PC-3 (cell line): ENCODE data around the gene KCNT2. TPM values are rescaled to one million over a fixed set of nuclear protein-coding genes. Genes with fewer than 3 reads are reported as not detected.

Experiments used
- ATAC-seq: fragments of 200-7000 bp; cut with Tn5 transposase; 2 replicates; pipeline ENCODE4 v1.9.1; 2020; ENCODE audit warnings: mild to moderate bottlenecking, moderate library complexity
- BruUV-seq: library from RNA; stranded (reverse); fragments of 400-500 nt; replicated peaks from 2 replicates; lab custom pipeline; 2021; lab: Mats Ljungman, UMichigan
- CTCF ChIA-PET: fragments of 300-600 bp; sonication (Branson Sonifier 250); formaldehyde crosslinking; loops from one replicate; lab custom pipeline; 2022; ENCODE audit warnings: antibody characterized with exemption; lab: Charles Lee
- POLR2A ChIA-PET: fragments of 300-600 bp; sonication (Branson Sonifier 250); formaldehyde crosslinking; loops from one replicate; lab custom pipeline; 2022; ENCODE audit warnings: antibody characterized with exemption; ENCODE audit not compliant: unreplicated experiment; lab: Charles Lee
- DNase-seq: peaks from one replicate; pipeline ENCODE4 v3.0.0-alpha.2; 2015
- H2AFZ ChIP-seq: fragments of 300-600 bp; sonication (generic); 2 replicates; pipeline ENCODE4 v1.6.0; 2016; ENCODE audit warnings: antibody characterized with exemption, low read length
- H3F3A ChIP-seq: fragments of 300-600 bp; sonication (generic); one replicate; pipeline ENCODE4 v1.6.0; 2017; ENCODE audit warnings: antibody characterized with exemption, low read length, control low read depth, mild to moderate bottlenecking; ENCODE audit not compliant: unreplicated experiment
- H3K27ac ChIP-seq: fragments of 300-600 bp; sonication (generic); 2 replicates; pipeline ENCODE4 v1.5.1; 2016; ENCODE audit warnings: mild to moderate bottlenecking, low read length
- H3K27me3 ChIP-seq: fragments of 300-600 bp; sonication (generic); 2 replicates; pipeline ENCODE4 v1.6.1; 2016; ENCODE audit warnings: low read length, mixed read lengths
- H3K36me3 ChIP-seq: fragments of 300-600 bp; sonication (generic); 2 replicates; pipeline ENCODE4 v1.6.1; 2016; ENCODE audit warnings: low read depth, mixed run types, low read length, mixed read lengths
- H3K4me1 ChIP-seq: fragments of 300-600 bp; sonication (generic); 2 replicates; pipeline ENCODE4 v1.5.1; 2016; ENCODE audit warnings: low read length; ENCODE audit not compliant: insufficient read depth
- H3K4me2 ChIP-seq: fragments of 300-600 bp; sonication (generic); 2 replicates; pipeline ENCODE4 v1.6.0; 2016; ENCODE audit warnings: low read length
- H3K4me3 ChIP-seq: fragments of 300-600 bp; sonication (generic); 2 replicates; pipeline ENCODE4 v1.5.1; 2016; ENCODE audit warnings: mild to moderate bottlenecking, low read length, mixed read lengths
- H3K79me2 ChIP-seq: fragments of 300-600 bp; sonication (generic); 2 replicates; pipeline ENCODE4 v1.6.1; 2017; ENCODE audit warnings: low read length, mixed read lengths
- H3K9ac ChIP-seq: fragments of 300-600 bp; sonication (generic); 2 replicates; pipeline ENCODE4 v1.6.0; 2016; ENCODE audit warnings: mild to moderate bottlenecking, low read length
- H3K9me2 ChIP-seq: fragments of 300-600 bp; sonication (generic); replicated peaks from 2 replicates; pipeline ENCODE4 v1.6.1; 2016; ENCODE audit warnings: mixed run types, low read length, mixed read lengths
- H3K9me3 ChIP-seq: fragments of 300-600 bp; sonication (generic); 2 replicates; pipeline ENCODE4 v1.6.1; 2016; ENCODE audit warnings: low read length, mixed read lengths
- H4K20me1 ChIP-seq: fragments of 300-600 bp; sonication (generic); 2 replicates; pipeline ENCODE4 v1.6.1; 2016; ENCODE audit warnings: low read length, mixed read lengths
- EZH2 ChIP-seq: fragments of 300-600 bp; sonication (generic); IDR thresholded peaks from one replicate; pipeline ENCODE4 v1.6.1; 2017; ENCODE audit warnings: antibody characterized with exemption, mild to moderate bottlenecking, low read length; ENCODE audit not compliant: unreplicated experiment
- EZH2phosphoT487 ChIP-seq: fragments of 300-600 bp; sonication (generic); IDR thresholded peaks from 2 replicates; pipeline ENCODE4 v1.6.1; 2018; ENCODE audit warnings: mild to moderate bottlenecking, antibody characterized with exemption, low read length, borderline replicate concordance
- intact Hi-C: fragments of 100-400 bp; cut with micrococcal nuclease; formaldehyde crosslinking; loops from 2 replicates; pipeline ENCODE4 v1.9.0; 2023
- total RNA-seq: library from RNA; depleted of rRNA; stranded (reverse); fragments of >200 nt; gene quantifications from 2 replicates; pipeline ENCODE4 v1.2.3, GENCODE V29; 2014
- TF ChIP-seq, protein P1 (sequence below): fragments of 300-600 bp; sonication (generic); conservative IDR thresholded peaks from 2 replicates; pipeline ENCODE4 v1.5.1; 2017; ENCODE audit warnings: antibody characterized with exemption, low read depth, mild to moderate bottlenecking, low read length

The KCNT2 gene
- total RNA-seq, 1 experiment from 2014 or later, result 0.26 TPM

DNA sequence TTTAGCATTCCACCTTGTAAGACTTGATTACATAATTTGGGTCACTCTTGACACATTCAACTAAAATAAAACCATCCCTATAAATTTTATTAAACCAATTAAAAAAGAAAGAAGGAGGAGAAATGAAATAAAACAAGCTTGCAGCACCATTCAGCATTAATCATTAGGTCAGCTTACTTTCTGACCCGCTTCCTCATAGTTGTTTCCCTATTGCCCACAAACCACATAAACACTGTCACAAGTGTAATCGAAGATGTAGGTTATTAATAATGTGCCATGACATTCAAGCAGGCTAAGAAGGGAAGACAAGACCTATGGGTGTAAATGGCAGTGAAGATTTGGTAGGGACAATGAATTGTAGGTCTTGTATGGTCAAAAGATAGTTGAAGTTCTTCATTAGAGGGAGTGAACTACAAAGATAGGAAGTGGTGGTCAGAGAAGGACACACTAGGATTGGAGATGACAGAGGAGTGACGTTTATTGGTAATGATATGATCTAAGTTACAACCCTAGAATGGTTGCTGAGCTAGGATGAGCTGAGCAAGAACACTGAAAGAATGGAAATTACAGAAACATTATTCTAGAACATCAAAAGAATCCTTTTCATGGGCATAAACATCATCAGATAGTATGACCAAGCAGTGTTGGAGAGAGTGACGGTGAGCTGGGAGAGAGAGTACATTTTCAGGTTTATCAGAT lies 231.5 kb downstream of the KCNT2 start:
- intact Hi-C loops, result no loop called here
- Histone ChIP-seq H3K27ac (no peak overlapping the region), H3K79me2 (no peaks in the 10 kb centered on the region), H3K9ac (no peak overlapping the region), H3K27me3 (no peaks in the 10 kb centered on the region), H2AFZ (no peak overlapping the region), H3K36me3 (no peaks in the 10 kb centered on the region), H4K20me1 (no peaks in the 10 kb centered on the region), H3K4me2 (no peak overlapping the region), H3K4me1 (peaks cover 7% of the 10 kb centered on the region; the same call in 1 of the 2 replicates), H3K4me3 (no peak overlapping the region), H3K9me2 (no peaks in the 10 kb centered on the region), H3K9me3 (no peaks in the 10 kb centered on the region), H3F3A (no peaks in the 10 kb centered on the region)
- no peak for DNase-seq
- no peak for TF ChIP-seq EZH2phosphoT487
- no peak for TF ChIP-seq EZH2
- TF ChIP-seq, protein P1, sequence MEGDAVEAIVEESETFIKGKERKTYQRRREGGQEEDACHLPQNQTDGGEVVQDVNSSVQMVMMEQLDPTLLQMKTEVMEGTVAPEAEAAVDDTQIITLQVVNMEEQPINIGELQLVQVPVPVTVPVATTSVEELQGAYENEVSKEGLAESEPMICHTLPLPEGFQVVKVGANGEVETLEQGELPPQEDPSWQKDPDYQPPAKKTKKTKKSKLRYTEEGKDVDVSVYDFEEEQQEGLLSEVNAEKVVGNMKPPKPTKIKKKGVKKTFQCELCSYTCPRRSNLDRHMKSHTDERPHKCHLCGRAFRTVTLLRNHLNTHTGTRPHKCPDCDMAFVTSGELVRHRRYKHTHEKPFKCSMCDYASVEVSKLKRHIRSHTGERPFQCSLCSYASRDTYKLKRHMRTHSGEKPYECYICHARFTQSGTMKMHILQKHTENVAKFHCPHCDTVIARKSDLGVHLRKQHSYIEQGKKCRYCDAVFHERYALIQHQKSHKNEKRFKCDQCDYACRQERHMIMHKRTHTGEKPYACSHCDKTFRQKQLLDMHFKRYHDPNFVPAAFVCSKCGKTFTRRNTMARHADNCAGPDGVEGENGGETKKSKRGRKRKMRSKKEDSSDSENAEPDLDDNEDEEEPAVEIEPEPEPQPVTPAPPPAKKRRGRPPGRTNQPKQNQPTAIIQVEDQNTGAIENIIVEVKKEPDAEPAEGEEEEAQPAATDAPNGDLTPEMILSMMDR, result no peak
- ChIA-PET CTCF (no interaction called here), POLR2A (no interaction called here)
- no peak for ATAC-seq
- no TSS peak for BruUV-seq

DNA sequence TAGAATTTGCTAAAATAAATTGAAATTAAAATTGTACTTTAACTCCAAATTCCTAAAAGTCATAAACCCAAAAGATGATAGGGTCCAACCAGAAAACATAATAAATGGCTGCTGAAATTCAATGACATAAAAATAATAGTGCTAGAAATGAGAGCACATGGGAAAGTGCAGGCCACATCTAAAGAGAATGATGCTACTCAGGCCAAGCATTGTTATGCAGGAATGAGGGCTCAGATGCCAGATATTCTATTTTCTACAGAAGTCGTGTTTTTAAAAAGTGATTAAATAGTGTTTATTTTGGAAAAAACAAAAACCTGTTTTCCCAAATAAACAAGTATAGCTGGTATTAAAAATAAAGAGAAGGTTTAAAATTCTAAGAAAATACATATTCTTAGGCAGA lies 234.4 kb downstream of the KCNT2 start:
- intact Hi-C loops, result no loop called here
- Histone ChIP-seq H3K27ac (no peak overlapping the region), H3K4me1 (peaks cover 7% of the 10 kb centered on the region; the same call in 1 of the 2 replicates), H3K27me3 (no peaks in the 10 kb centered on the region), H3K4me3 (no peak overlapping the region), H3K4me2 (no peak overlapping the region), H3K36me3 (no peaks in the 10 kb centered on the region), H3K9me2 (no peaks in the 10 kb centered on the region), H3K9me3 (no peaks in the 10 kb centered on the region), H3K79me2 (no peaks in the 10 kb centered on the region), H4K20me1 (no peaks in the 10 kb centered on the region), H3K9ac (no peak overlapping the region), H2AFZ (no peak overlapping the region), H3F3A (no peaks in the 10 kb centered on the region)
- no peak for DNase-seq
- ATAC-seq, result no peak
- ChIA-PET CTCF (no interaction called here), POLR2A (no interaction called here)
- TF ChIP-seq, protein P1, result no peak
- TF ChIP-seq EZH2, result no peak
- TF ChIP-seq EZH2phosphoT487, result no peak
- BruUV-seq, result no TSS peak

DNA sequence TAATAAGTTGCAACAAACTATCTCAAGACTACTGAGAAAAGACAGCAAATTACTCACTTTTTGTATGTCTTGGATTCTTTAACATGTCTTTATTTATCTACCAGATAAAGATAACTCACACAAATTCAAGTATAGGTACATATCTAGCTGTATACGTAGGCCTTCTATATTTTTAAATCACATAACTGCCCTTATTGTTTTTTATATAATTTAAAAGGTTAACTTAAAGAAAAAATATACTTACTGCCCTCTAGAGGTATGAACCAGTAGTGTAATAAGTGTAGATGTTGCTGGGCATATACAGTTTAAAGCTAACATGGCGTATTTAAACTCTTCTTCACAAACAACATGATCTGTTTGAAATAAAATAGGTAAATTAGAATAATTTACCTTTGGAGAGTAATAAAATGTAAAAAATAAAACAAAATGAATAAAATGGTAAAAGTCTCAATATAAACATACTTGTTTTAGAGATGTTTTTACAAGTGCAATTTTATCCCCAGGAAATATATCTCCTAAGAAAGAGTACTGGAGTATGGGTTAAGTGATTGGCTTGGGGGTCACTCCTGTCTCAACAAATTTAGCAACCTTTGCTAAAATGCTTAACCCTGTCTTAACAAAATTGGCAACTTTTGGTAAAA lies 235.2 kb downstream of the KCNT2 start:
- intact Hi-C loops, result no loop called here
- CTCF ChIA-PET, result interaction anchor here (0.5 to 0.6 kb wide), 2 partner anchors 71 to 106 kb away, joined by 3 to 6 read pairs; no protein-coding TSS in a partner anchor

More for the DNA sequence above, 235.2 kb downstream of the KCNT2 start:
- Histone ChIP-seq H3K4me3 (no peak overlapping the region), H3K27ac (no peak overlapping the region), H3K79me2 (no peaks in the 10 kb centered on the region), H3K9ac (no peak overlapping the region), H2AFZ (no peak overlapping the region), H3K36me3 (no peaks in the 10 kb centered on the region), H3K4me2 (no peak overlapping the region), H4K20me1 (no peaks in the 10 kb centered on the region), H3K9me2 (no peaks in the 10 kb centered on the region), H3K27me3 (no peaks in the 10 kb centered on the region), H3F3A (no peaks in the 10 kb centered on the region), H3K4me1 (peaks cover 4% of the 10 kb centered on the region; the same call in 1 of the 2 replicates), H3K9me3 (no peaks in the 10 kb centered on the region)
- BruUV-seq, result no TSS peak
- DNase-seq (peak; percentile 64), ATAC-seq (no peak)
- no peak for TF ChIP-seq EZH2
- TF ChIP-seq, protein P1, result peak; percentile 50
- POLR2A ChIA-PET, result no interaction called here
